T-cell (primary cell): ENCODE data around the gene LSP1. TPM values are rescaled to one million over a fixed set of nuclear protein-coding genes. Genes with fewer than 3 reads are reported as not detected.

Experiments
- ATAC-seq, 4 experiments: fragments of 200-7000 bp in 3 of 4; fragments of 150-1000 bp in 1 of 4; cut with Tn5 transposase; replicated peaks in 1 of 4; 1 replicate in 3 of 4; 2 replicates in 1 of 4; pipeline ENCODE4 v1.10.0; 2021; ENCODE audit warnings: moderate library complexity in 3 of 4, mild to moderate bottlenecking in 2 of 4, moderate number of reproducible peaks in 1 of 4
- CTCF ChIA-PET, 2 donors: fragments of 300-600 bp; sonication (Branson Sonifier 250); formaldehyde crosslinking; loops; one replicate each; lab custom pipeline; 2022; ENCODE audit warnings: antibody characterized with exemption in 2 of 2; lab: Charles Lee
- POLR2A ChIA-PET, 2 donors: fragments of 300-600 bp; sonication (Branson Sonifier 250); formaldehyde crosslinking; loops; one replicate each; lab custom pipeline; 2022; ENCODE audit warnings: antibody characterized with exemption in 2 of 2; lab: Charles Lee
- DNase-seq, 35 experiments: peaks; one replicate each; pipeline versions ENCODE4 v3.0.0 to v3.0.0-alpha.2; 2013 to 2023
- H3K27ac ChIP-seq: one replicate; pipeline ENCODE4 v1.5.1; 2013; ENCODE audit warnings: low read length
- H3K27me3 ChIP-seq, 2 experiments: replicated peaks in 1 of 2; 1 replicate in 1 of 2; 2 replicates in 1 of 2; pipeline versions ENCODE4 v1.6.1 to v1.7.0; 2013; ENCODE audit warnings: low read length in 1 of 2, mixed read lengths in 1 of 2; ENCODE audit not compliant: control insufficient read depth in 2 of 2, insufficient read depth in 2 of 2; ENCODE audit errors: extremely low read depth in 1 of 2
- H3K36me3 ChIP-seq, 2 donors: 1 replicate in 1 of 2; 2 replicates in 1 of 2; pipeline versions ENCODE4 v1.6.1 to v1.7.0; 2013; ENCODE audit warnings: low read length in 1 of 2; ENCODE audit not compliant: control insufficient read depth in 2 of 2, insufficient read depth in 1 of 2; ENCODE audit errors: extremely low read depth in 1 of 2
- H3K4me1 ChIP-seq, 2 experiments: 1 replicate in 1 of 2; 2 replicates in 1 of 2; pipeline versions ENCODE4 v1.6.1 to v1.7.0; 2013; ENCODE audit warnings: low read length in 2 of 2, mixed read lengths in 1 of 2; ENCODE audit not compliant: insufficient read depth in 2 of 2, control insufficient read depth in 1 of 2; ENCODE audit errors: extremely low read depth in 1 of 2
- H3K4me3 ChIP-seq, 2 donors: 1 replicate in 1 of 2; 2 replicates in 1 of 2; pipeline versions ENCODE4 v1.5.1 to v1.7.0; 2013; ENCODE audit warnings: mild to moderate bottlenecking in 2 of 2, low read length in 1 of 2, moderate library complexity in 1 of 2; ENCODE audit not compliant: control insufficient read depth in 1 of 2; ENCODE audit errors: extremely low read depth in 1 of 2
- H3K9me3 ChIP-seq: 2 replicates; pipeline ENCODE4 v1.7.0; 2013
- H3K27ac Mint-ChIP-seq, 2 donors: one replicate each; pipeline ENCODE4 v1.8.0; 2020 to 2021; ENCODE audit warnings: mild to moderate bottlenecking in 2 of 2, mixed read lengths in 2 of 2
- H3K27me3 Mint-ChIP-seq, 2 donors: one replicate each; pipeline ENCODE4 v1.8.0; 2021 to 2022; ENCODE audit warnings: mixed read lengths in 2 of 2
- H3K36me3 Mint-ChIP-seq: one replicate; pipeline ENCODE4 v1.8.0; 2021; ENCODE audit warnings: mixed read lengths
- H3K4me1 Mint-ChIP-seq, 3 donors: one replicate each; pipeline ENCODE4 v1.8.0; 2020 to 2022; ENCODE audit warnings: mixed read lengths in 3 of 3, mild to moderate bottlenecking in 1 of 3
- H3K4me3 Mint-ChIP-seq, 3 donors: one replicate each; pipeline ENCODE4 v1.8.0; 2020 to 2022; ENCODE audit warnings: mild to moderate bottlenecking in 3 of 3, mixed read lengths in 3 of 3, moderate library complexity in 3 of 3
- H3K9me3 Mint-ChIP-seq, 3 donors: one replicate each; pipeline ENCODE4 v1.8.0; 2020 to 2022; ENCODE audit warnings: mixed read lengths in 3 of 3
- WGBS: methylation state at CpG from one replicate; pipeline ENCODE4 v1.1.5; 2013; ENCODE audit warnings: missing lambda C conversion rate; ENCODE audit not compliant: insufficient coverage; 5-methylcytosine and 5-hydroxymethylcytosine counted together
- total RNA-seq, 35 experiments: library from RNA in 6 of 35; stranded (reverse) in 6 of 35; fragments of 120-200 nt in 1 of 35; gene quantifications; one replicate each; pipeline versions ENCODE4 v1.2.1 to v1.2.4 and lab custom pipeline; 2013 to 2026

The LSP1 gene
- total RNA-seq, 5 donors from 2014 or later (not counting 1 experiment from before 2014, with no cell fraction given), result 286 to 514 (median 375) TPM

GRCh38 chr11:1862588-1863351, 9.9 kb downstream of the LSP1 start:
- H3K4me3 ChIP-seq, result no peak overlapping the region
- no peaks in the 10 kb centered on the region for H3K27me3 Mint-ChIP-seq
- H3K9me3 ChIP-seq, result no peaks in the 10 kb centered on the region
- H3K4me1 Mint-ChIP-seq, result peaks cover 11 to 45% (median 44%) of the 10 kb centered on the region in 3 donors
- peak overlapping the region in 1 of 3 donors; percentile 9 for H3K4me3 Mint-ChIP-seq
- CTCF ChIA-PET, result no interaction called here
- H3K27ac Mint-ChIP-seq, result peak overlapping the region in 1 of 2 donors; percentile 64
- ATAC-seq (no peak), DNase-seq (no peak)
- H3K36me3 ChIP-seq, result peaks cover 21 to 25% of the 10 kb centered on the region in 2 donors
- H3K9me3 Mint-ChIP-seq, result no peaks in the 10 kb centered on the region
- H3K27me3 ChIP-seq, result no peaks in the 10 kb centered on the region
- WGBS, result 71% methylated on average over 1 of the region's 14 CpGs
- peaks cover 2% of the 10 kb centered on the region for H3K36me3 Mint-ChIP-seq
- POLR2A ChIA-PET, result no interaction called here
- peaks cover 20 to 80% of the 10 kb centered on the region in 2 experiments for H3K4me1 ChIP-seq
- H3K27ac ChIP-seq, result no peak overlapping the region

GRCh38 chr11:1863352-1864216, 10.7 kb downstream of the LSP1 start:
- H3K27ac ChIP-seq, result no peak overlapping the region
- H3K4me3 Mint-ChIP-seq, result no peak overlapping the region
- H3K27me3 Mint-ChIP-seq, result no peaks in the 10 kb centered on the region
- DNase-seq (no peak), ATAC-seq (peak in 1 of 4 experiments; percentile 39)
- CTCF ChIA-PET, result no interaction called here
- POLR2A ChIA-PET, result no interaction called here
- peak overlapping the region in 1 of 2 donors; percentile 64 for H3K27ac Mint-ChIP-seq
- H3K36me3 Mint-ChIP-seq, result peaks cover 2% of the 10 kb centered on the region
- H3K9me3 Mint-ChIP-seq, result no peaks in the 10 kb centered on the region
- peaks cover 16 to 44% (median 42%) of the 10 kb centered on the region in 3 donors for H3K4me1 Mint-ChIP-seq
- H3K27me3 ChIP-seq, result no peaks in the 10 kb centered on the region
- H3K4me3 ChIP-seq, result no peak overlapping the region
- H3K9me3 ChIP-seq, result no peaks in the 10 kb centered on the region
- 84% methylated on average over 15 of the region's 27 CpGs for WGBS
- peaks cover 23 to 25% of the 10 kb centered on the region in 2 donors for H3K36me3 ChIP-seq
- H3K4me1 ChIP-seq, result peaks cover 25 to 80% of the 10 kb centered on the region in 2 experiments

GRCh38 chr11:1864231-1864630, 11.3 kb downstream of the LSP1 start:
- peaks cover 19 to 23% of the 10 kb centered on the region in 2 donors for H3K36me3 ChIP-seq
- ChIA-PET CTCF (no interaction called here), POLR2A (no interaction called here)
- peaks cover 2% of the 10 kb centered on the region for H3K36me3 Mint-ChIP-seq
- no peak overlapping the region for H3K4me3 ChIP-seq
- H3K9me3 Mint-ChIP-seq, result no peaks in the 10 kb centered on the region
- no peaks in the 10 kb centered on the region for H3K9me3 ChIP-seq
- no peak overlapping the region for H3K4me3 Mint-ChIP-seq
- H3K27me3 ChIP-seq, result no peaks in the 10 kb centered on the region
- WGBS, result 89% methylated on average over 14 of the region's 18 CpGs
- no peak for DNase-seq
- peaks cover 24 to 80% of the 10 kb centered on the region in 2 experiments for H3K4me1 ChIP-seq
- no peak overlapping the region for H3K27ac ChIP-seq
- no peak for ATAC-seq
- H3K4me1 Mint-ChIP-seq, result peaks cover 20 to 45% (median 43%) of the 10 kb centered on the region in 3 donors
- H3K27ac Mint-ChIP-seq, result peak overlapping the region in 1 of 2 donors; percentile 34
- no peaks in the 10 kb centered on the region for H3K27me3 Mint-ChIP-seq

GRCh38 chr11:1864831-1865665, 12.2 kb downstream of the LSP1 start:
- Histone ChIP-seq H3K36me3 (peaks cover 19 to 23% of the 10 kb centered on the region in 2 donors), H3K9me3 (no peaks in the 10 kb centered on the region), H3K4me3 (no peak overlapping the region), H3K27me3 (no peaks in the 10 kb centered on the region), H3K4me1 (peaks cover 26 to 81% of the 10 kb centered on the region in 2 experiments), H3K27ac (no peak overlapping the region)
- DNase-seq (no peak), ATAC-seq (no peak)
- 87% methylated on average over 23 of the region's 30 CpGs for WGBS
- peaks cover 25 to 51% (median 49%) of the 10 kb centered on the region in 3 donors for H3K4me1 Mint-ChIP-seq
- H3K4me3 Mint-ChIP-seq, result no peak overlapping the region
- no peaks in the 10 kb centered on the region for H3K27me3 Mint-ChIP-seq
- H3K9me3 Mint-ChIP-seq, result no peaks in the 10 kb centered on the region
- CTCF ChIA-PET, result no interaction called here
- peaks cover 2% of the 10 kb centered on the region for H3K36me3 Mint-ChIP-seq
- H3K27ac Mint-ChIP-seq, result peak overlapping the region in 1 of 2 donors; percentile 28
- POLR2A ChIA-PET, result no interaction called here

- DNase-seq, result no peak
- 85% methylated on average over 6 of the region's 8 CpGs for WGBS
- ChIA-PET CTCF (interaction anchor here in 1 of 2 donors (0.6 kb wide), 1 partner anchor 16 kb away, joined by 5 read pairs; no protein-coding TSS in a partner anchor), POLR2A (no interaction called here)
- Mint-ChIP-seq H3K4me3 (no peak overlapping the region), H3K27me3 (no peaks in the 10 kb centered on the region), H3K9me3 (no peaks in the 10 kb centered on the region), H3K4me1 (peaks cover 37 to 63% (median 60%) of the 10 kb centered on the region in 3 donors), H3K27ac (no peak overlapping the region), H3K36me3 (peaks cover 5% of the 10 kb centered on the region)
- H3K27me3 ChIP-seq, result no peaks in the 10 kb centered on the region
- H3K27ac ChIP-seq, result no peak overlapping the region
- peaks cover 34 to 91% of the 10 kb centered on the region in 2 experiments for H3K4me1 ChIP-seq
- no peak for ATAC-seq
- H3K4me3 ChIP-seq, result no peak overlapping the region
- H3K9me3 ChIP-seq, result no peaks in the 10 kb centered on the region
- H3K36me3 ChIP-seq, result peaks cover 19 to 23% of the 10 kb centered on the region in 2 donors
These were observed 13.3 kb downstream of the LSP1 start for GRCh38 chr11:1866226-1866625.
